Measurements from ENCODE around the gene CEBPE.

DNA sequence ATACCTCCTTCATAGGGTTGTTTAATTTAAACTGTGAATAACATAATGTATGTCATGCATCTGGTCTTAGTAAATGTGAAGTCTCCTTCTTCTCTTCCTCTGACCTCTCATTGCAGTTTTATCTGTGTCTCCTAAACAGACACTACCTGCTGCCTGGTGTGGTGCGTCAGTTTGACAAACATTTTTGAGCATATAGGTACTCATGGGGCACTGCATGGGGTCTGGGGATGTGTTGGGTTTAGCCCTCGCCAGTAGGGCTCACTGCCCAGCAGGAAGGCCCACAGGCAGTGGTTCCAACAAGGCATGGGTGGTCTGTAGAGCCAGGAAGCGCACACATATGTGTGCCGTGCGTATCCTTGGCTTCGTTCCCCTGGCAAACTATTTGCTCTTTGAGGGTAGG, 3.0 kb upstream of the CEBPE start:
- TF ChIP-seq, protein P1, sequence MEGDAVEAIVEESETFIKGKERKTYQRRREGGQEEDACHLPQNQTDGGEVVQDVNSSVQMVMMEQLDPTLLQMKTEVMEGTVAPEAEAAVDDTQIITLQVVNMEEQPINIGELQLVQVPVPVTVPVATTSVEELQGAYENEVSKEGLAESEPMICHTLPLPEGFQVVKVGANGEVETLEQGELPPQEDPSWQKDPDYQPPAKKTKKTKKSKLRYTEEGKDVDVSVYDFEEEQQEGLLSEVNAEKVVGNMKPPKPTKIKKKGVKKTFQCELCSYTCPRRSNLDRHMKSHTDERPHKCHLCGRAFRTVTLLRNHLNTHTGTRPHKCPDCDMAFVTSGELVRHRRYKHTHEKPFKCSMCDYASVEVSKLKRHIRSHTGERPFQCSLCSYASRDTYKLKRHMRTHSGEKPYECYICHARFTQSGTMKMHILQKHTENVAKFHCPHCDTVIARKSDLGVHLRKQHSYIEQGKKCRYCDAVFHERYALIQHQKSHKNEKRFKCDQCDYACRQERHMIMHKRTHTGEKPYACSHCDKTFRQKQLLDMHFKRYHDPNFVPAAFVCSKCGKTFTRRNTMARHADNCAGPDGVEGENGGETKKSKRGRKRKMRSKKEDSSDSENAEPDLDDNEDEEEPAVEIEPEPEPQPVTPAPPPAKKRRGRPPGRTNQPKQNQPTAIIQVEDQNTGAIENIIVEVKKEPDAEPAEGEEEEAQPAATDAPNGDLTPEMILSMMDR (IDR thresholded peaks at IDR 0.05 in 4 of 5, conservative IDR thresholded peaks at IDR 0.05 in 1 of 5): no peak
- no peak for TF ChIP-seq POLR2A (IDR thresholded peaks at IDR 0.05)
